Neural cell (in vitro differentiated cells): ENCODE measurements around the gene CYP46A1. TPM values are rescaled to one million over a fixed set of nuclear protein-coding genes. Genes with fewer than 3 reads are reported as not detected.

ENCODE experiments used
- H2AFZ ChIP-seq: fragments of 200-600, 300-800 bp; sonication (generic), shearing (Covaris generic); 2 replicates; pipeline ENCODE4 v1.6.0; 2014; ENCODE audit warnings: low read depth, mild to moderate bottlenecking, antibody characterized with exemption, low read length, moderate library complexity
- H3F3A ChIP-seq: fragments of 200-600 bp; shearing (Covaris generic); 2 replicates; pipeline ENCODE4 v1.6.1; 2016; ENCODE audit warnings: mild to moderate bottlenecking, moderate library complexity, mixed read lengths, antibody characterized with exemption, low read length; ENCODE audit not compliant: insufficient read depth, poor library complexity, severe bottlenecking
- H3K27ac ChIP-seq: fragments of 200-600, 300-800 bp; sonication (generic), shearing (Covaris generic); 2 replicates; pipeline ENCODE4 v1.5.1; 2014; ENCODE audit warnings: mild to moderate bottlenecking, low read length, moderate library complexity
- H3K27me3 ChIP-seq: fragments of 300-800, 200-600 bp; sonication (generic), shearing (Covaris generic); 2 replicates; pipeline ENCODE4 v1.6.0; 2014; ENCODE audit warnings: mild to moderate bottlenecking, low read depth, low read length, moderate library complexity; ENCODE audit not compliant: insufficient read depth
- H3K36me3 ChIP-seq: fragments of 300-800, 200-600 bp; sonication (generic), shearing (Covaris generic); 2 replicates; pipeline ENCODE4 v1.5.1; 2014; ENCODE audit warnings: mild to moderate bottlenecking, antibody characterized with exemption, low read length, moderate library complexity; ENCODE audit not compliant: insufficient read depth
- H3K4me2 ChIP-seq: fragments of 300-800, 200-600 bp; sonication (generic), shearing (Covaris generic); 2 replicates; pipeline ENCODE4 v1.6.0; 2014; ENCODE audit warnings: mild to moderate bottlenecking, low read length
- H3K4me3 ChIP-seq: fragments of 300-800, 200-600 bp; sonication (generic), shearing (Covaris generic); 2 replicates; pipeline ENCODE4 v1.5.1; 2014; ENCODE audit warnings: mild to moderate bottlenecking, low read length, moderate library complexity
- H3K79me2 ChIP-seq: fragments of 200-600 bp; shearing (Covaris generic); replicated peaks from 2 replicates; pipeline ENCODE4 v1.6.0; 2014; ENCODE audit warnings: mild to moderate bottlenecking, low read length, moderate library complexity; ENCODE audit not compliant: insufficient read depth
- H3K9ac ChIP-seq: fragments of 300-800, 200-600 bp; sonication (generic), shearing (Covaris generic); 2 replicates; pipeline ENCODE4 v1.6.1; 2016; ENCODE audit warnings: mild to moderate bottlenecking, low read length, mixed read lengths
- H3K9me2 ChIP-seq: fragments of 200-600 bp; shearing (Covaris generic); 2 replicates; pipeline ENCODE4 v1.6.1; 2016; ENCODE audit warnings: mild to moderate bottlenecking, low read length, mixed read lengths; ENCODE audit not compliant: insufficient read depth
- H3K9me3 ChIP-seq: fragments of 200-600, 300-800 bp; sonication (generic), shearing (Covaris generic); 2 replicates; pipeline ENCODE4 v1.6.1; 2016; ENCODE audit warnings: mild to moderate bottlenecking, mixed run types, low read length, moderate library complexity, mixed read lengths
- H4K20me1 ChIP-seq: fragments of 200-600 bp; shearing (Covaris generic); 2 replicates; pipeline ENCODE4 v1.6.1; 2016; ENCODE audit warnings: mild to moderate bottlenecking, mixed run types; ENCODE audit not compliant: insufficient read depth
- CTCF ChIP-seq: fragments of 450-650 bp; IDR thresholded peaks from 2 replicates; pipeline ENCODE4 v1.5.1; 2014; ENCODE audit warnings: antibody characterized with exemption, mild to moderate bottlenecking, moderate library complexity; ENCODE audit not compliant: poor library complexity, severe bottlenecking
- EP300 ChIP-seq: fragments of 450-650 bp; conservative IDR thresholded peaks from 2 replicates; pipeline ENCODE4 v1.6.1; 2014; ENCODE audit warnings: antibody characterized with exemption, mild to moderate bottlenecking, moderate library complexity; ENCODE audit not compliant: poor library complexity, severe bottlenecking
- EZH2 ChIP-seq: fragments of 200-600, 300-800 bp; shearing (Covaris generic), sonication (generic); IDR thresholded peaks from 2 replicates; pipeline ENCODE4 v1.6.1; 2014; ENCODE audit warnings: antibody characterized with exemption, low read length, borderline replicate concordance, mild to moderate bottlenecking; ENCODE audit not compliant: insufficient read depth, poor library complexity, severe bottlenecking
- MXI1 ChIP-seq: fragments of 450-650 bp; conservative IDR thresholded peaks from 2 replicates; pipeline ENCODE4 v1.6.1; 2014; ENCODE audit warnings: antibody characterized with exemption, mild to moderate bottlenecking; ENCODE audit not compliant: poor library complexity, severe bottlenecking
- POLR2AphosphoS5 ChIP-seq: IDR thresholded peaks from 2 replicates; pipeline ENCODE4 v1.6.1; 2012
- RAD21 ChIP-seq: fragments of 450-650 bp; conservative IDR thresholded peaks from 2 replicates; pipeline ENCODE4 v1.6.1; 2014; ENCODE audit warnings: antibody characterized with exemption, mild to moderate bottlenecking, moderate library complexity
- REST ChIP-seq: IDR thresholded peaks from 2 replicates; pipeline ENCODE4 v1.6.1; 2012; ENCODE audit warnings: borderline replicate concordance
- SMC3 ChIP-seq: fragments of 450-650 bp; conservative IDR thresholded peaks from 2 replicates; pipeline ENCODE4 v1.6.1; 2014; ENCODE audit warnings: antibody characterized with exemption, mild to moderate bottlenecking, moderate library complexity; ENCODE audit not compliant: poor library complexity
- TAF1 ChIP-seq: IDR thresholded peaks from 2 replicates; pipeline ENCODE4 v1.6.1; 2012; ENCODE audit warnings: low read depth
- polyA plus RNA-seq: library from polyadenylated mRNA; depleted of rRNA; stranded (reverse); fragments of >200 nt; gene quantifications from 2 replicates; pipeline ENCODE4 v1.2.3, GENCODE V29; 2014

CYP46A1 gene
- polyA plus RNA-seq, 1 donor from 2014 or later, result 5.4 TPM

- Histone ChIP-seq H3K4me3 (no peak overlapping the region), H3K36me3 (peaks cover 6% of the 10 kb centered on the region), H3F3A (no peaks in the 10 kb centered on the region), H3K9me2 (no peaks in the 10 kb centered on the region), H3K4me2 (no peak overlapping the region), H3K79me2 (no peaks in the 10 kb centered on the region), H2AFZ (no peak overlapping the region), H3K9ac (no peak overlapping the region), H3K27me3 (no peaks in the 10 kb centered on the region), H3K27ac (no peak overlapping the region), H4K20me1 (no peaks in the 10 kb centered on the region), H3K9me3 (peaks cover 5% of the 10 kb centered on the region)
- TF ChIP-seq CTCF (no peak), POLR2AphosphoS5 (no peak), EZH2 (no peak), TAF1 (no peak), SMC3 (no peak), RAD21 (no peak), EP300 (no peak), REST (no peak), MXI1 (no peak)
Measured at GRCh38 chr14:99703381-99703780, 19.3 kb downstream of the CYP46A1 start.

- no peaks in the 10 kb centered on the region for H3K79me2 ChIP-seq
- H3K9me2 ChIP-seq, result no peaks in the 10 kb centered on the region
- no peaks in the 10 kb centered on the region for H4K20me1 ChIP-seq
- H3K4me3 ChIP-seq, result no peak overlapping the region
- no peak overlapping the region for H3K27ac ChIP-seq
- no peak for TF ChIP-seq CTCF
- TF ChIP-seq POLR2AphosphoS5, result no peak
- TF ChIP-seq TAF1, result no peak
- TF ChIP-seq SMC3, result no peak
- no peak for TF ChIP-seq EZH2
- TF ChIP-seq RAD21, result no peak
- no peak for TF ChIP-seq EP300
- no peak for TF ChIP-seq MXI1
- TF ChIP-seq REST, result no peak
- H3K27me3 ChIP-seq, result no peaks in the 10 kb centered on the region
- peaks cover 5% of the 10 kb centered on the region for H3K9me3 ChIP-seq
- H3K4me2 ChIP-seq, result no peak overlapping the region
- peaks cover 6% of the 10 kb centered on the region for H3K36me3 ChIP-seq
- H3K9ac ChIP-seq, result no peak overlapping the region
- H2AFZ ChIP-seq, result no peak overlapping the region
- no peaks in the 10 kb centered on the region for H3F3A ChIP-seq
Measured at GRCh38 chr14:99704037-99704436, 19.9 kb downstream of the CYP46A1 start.
